Lung (tissue), 12 donors: Measurements from ENCODE around the gene EPS8L1. TPM values are rescaled to one million over a fixed set of nuclear protein-coding genes. Genes with fewer than 3 reads are reported as not detected.

Experiments
- ATAC-seq: fragments of 200-7000 bp; cut with Tn5 transposase; one replicate; pipeline ENCODE4 v1.9.1; 2020; ENCODE audit warnings: moderate number of reproducible peaks; ENCODE audit not compliant: insufficient read depth, low FRiP score
- DNase-seq, 3 donors: peaks; one replicate each; pipeline ENCODE4 v3.0.0-alpha.2; 2013 to 2017
- H3K27ac ChIP-seq, 2 donors: one replicate each; pipeline ENCODE4 v1.5.1; 2013; ENCODE audit warnings: mild to moderate bottlenecking in 2 of 2, moderate library complexity in 2 of 2, control low read depth in 1 of 2, inconsistent platforms in 1 of 2, low read depth in 1 of 2, low read length in 1 of 2
- H3K27me3 ChIP-seq, 3 donors: one replicate each; pipeline ENCODE4 v1.5.1; 2013; ENCODE audit warnings: low read length in 2 of 3; ENCODE audit not compliant: control insufficient read depth in 3 of 3, insufficient read depth in 3 of 3
- H3K36me3 ChIP-seq, 4 donors: one replicate each; pipeline ENCODE4 v1.5.1; 2013; ENCODE audit warnings: low read length in 4 of 4, mild to moderate bottlenecking in 1 of 4, moderate library complexity in 1 of 4; ENCODE audit not compliant: control insufficient read depth in 4 of 4, insufficient read depth in 4 of 4
- H3K4me1 ChIP-seq, 5 donors: one replicate each; pipeline ENCODE4 v1.5.1; 2013; ENCODE audit warnings: low read length in 5 of 5, mild to moderate bottlenecking in 2 of 5, moderate library complexity in 1 of 5; ENCODE audit not compliant: control insufficient read depth in 5 of 5, insufficient read depth in 5 of 5
- H3K4me3 ChIP-seq: one replicate; pipeline ENCODE4 v1.5.1; 2013; ENCODE audit warnings: mild to moderate bottlenecking, control low read depth, moderate library complexity
- H3K9ac ChIP-seq, 2 donors: one replicate each; pipeline ENCODE4 v1.5.1; 2013; ENCODE audit warnings: low read length in 2 of 2, control low read depth in 1 of 2; ENCODE audit not compliant: insufficient read depth in 1 of 2
- H3K9me3 ChIP-seq, 4 donors: one replicate each; pipeline ENCODE4 v1.5.1; 2013; ENCODE audit warnings: low read length in 3 of 4, mild to moderate bottlenecking in 1 of 4, moderate library complexity in 1 of 4; ENCODE audit not compliant: control insufficient read depth in 4 of 4, insufficient read depth in 3 of 4
- CTCF ChIP-seq: IDR thresholded peaks from 2 replicates; pipeline ENCODE4 v1.5.1; 2012; ENCODE audit warnings: mild to moderate bottlenecking; ENCODE audit errors: control extremely low read depth, extremely low read depth
- WGBS, 2 donors: extraction: QIAGEN DNeasy Blood & Tissue Kit; methylation state at CpG; one replicate each; pipeline ENCODE4 v1.1.7; 2013; 5-methylcytosine and 5-hydroxymethylcytosine counted together
- polyA plus RNA-seq, 2 donors: library from polyadenylated mRNA; stranded (reverse); fragments of 200-250 nt; gene quantifications; one replicate each; pipeline ENCODE4 v1.2.1, GENCODE V29; 2013
- total RNA-seq, 2 donors: library from RNA; depleted of rRNA in 1 of 2; stranded (reverse); fragments of >200 nt in 1 of 2; gene quantifications; one replicate each; pipeline ENCODE4 v1.2.1, GENCODE V29; 2014 to 2021
- donor health status: control.
- donor health status: control.
- donor health status: Bipolar disorder and iron deficiency.
- donor health status: healthy.
- donor health status: DM: yes; HTN: yes; CAD: no.

EPS8L1 gene
- total and polyA plus RNA-seq, 4 donors = 19.5 to 61.8 (median 36.8) TPM

DNA sequence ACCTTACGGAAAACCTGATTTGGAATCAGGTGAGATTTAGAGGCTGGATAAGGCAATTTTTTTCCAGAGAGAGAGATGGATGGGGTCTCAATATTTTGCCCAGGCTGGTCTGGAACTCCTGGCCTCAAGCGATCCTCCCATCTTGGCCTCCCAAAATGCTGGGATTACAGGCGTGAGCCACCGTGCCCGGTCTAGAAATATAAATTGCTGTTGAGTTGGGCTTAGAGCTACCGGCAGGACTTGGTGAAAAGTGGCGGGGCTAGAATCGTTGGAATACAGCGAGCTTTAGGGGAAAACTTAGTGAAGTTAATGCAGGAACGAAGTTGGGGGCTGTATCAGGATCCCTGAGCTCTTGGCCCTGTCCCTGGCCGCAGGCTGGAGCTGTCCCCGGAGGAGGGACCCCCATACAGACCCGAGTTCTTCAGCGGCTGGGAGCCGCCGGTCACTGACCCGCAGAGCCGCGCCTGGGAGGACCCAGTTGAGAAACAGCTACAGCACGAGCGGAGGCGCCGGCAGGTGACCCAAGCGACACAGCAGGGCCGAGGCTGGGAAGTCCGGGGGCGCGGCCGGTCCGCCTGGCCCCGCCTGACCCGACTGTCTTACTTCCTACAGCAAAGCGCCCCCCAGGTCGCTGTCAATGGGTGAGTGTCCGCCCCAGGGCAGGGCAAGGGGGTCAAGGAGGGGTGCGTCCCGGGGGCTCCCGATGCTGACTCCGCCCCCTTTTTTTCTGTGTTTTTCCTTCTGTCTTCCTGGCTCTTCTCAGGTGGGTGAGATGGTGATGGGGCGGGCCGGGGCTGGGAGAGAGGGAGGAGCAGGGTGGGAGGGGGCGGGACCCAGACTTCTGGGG, 7.6 kb downstream of the EPS8L1 start:
- Histone ChIP-seq H3K27ac (no peak overlapping the region), H3K36me3 (no peaks in the 10 kb centered on the region), H3K4me3 (no peak overlapping the region), H3K9ac (no peak overlapping the region), H3K9me3 (peaks cover 0 to 5% (median 0%) of the 10 kb centered on the region in 4 donors), H3K4me1 (peaks cover 0 to 25% (median 4%) of the 10 kb centered on the region in 5 donors), H3K27me3 (peaks cover 0 to 74% (median 60%) of the 10 kb centered on the region in 3 donors)
- no peak for ATAC-seq
- 44 to 46% methylated on average over 42 of the region's 42 CpGs for WGBS, 2 donors
- DNase-seq = no peak
- no peak for TF ChIP-seq CTCF

- H3K27ac ChIP-seq = no peak overlapping the region
- no peak overlapping the region for H3K4me3 ChIP-seq
- H3K9ac ChIP-seq = no peak overlapping the region
- ATAC-seq (no peak), DNase-seq (no peak)
- H3K9me3 ChIP-seq = peaks cover 0 to 5% (median 0%) of the 10 kb centered on the region in 4 donors
- TF ChIP-seq CTCF = no peak
- WGBS, 2 donors = 82 to 87% methylated on average over 10 of the region's 10 CpGs
- peaks cover 0 to 24% (median 4%) of the 10 kb centered on the region in 5 donors for H3K4me1 ChIP-seq
- peaks cover 0 to 73% (median 54%) of the 10 kb centered on the region in 3 donors for H3K27me3 ChIP-seq
- H3K36me3 ChIP-seq = no peaks in the 10 kb centered on the region
Observed at GRCh38 chr19:55084416-55084815, 8.7 kb downstream of the EPS8L1 start.

GRCh38 chr19:55085923-55086715, 10.4 kb downstream of the EPS8L1 start:
- H3K9ac ChIP-seq = no peak overlapping the region
- 38% methylated on average over 32 to 35 of the region's 35 CpGs for WGBS, 2 donors
- peaks cover 0 to 2% (median 0%) of the 10 kb centered on the region in 4 donors for H3K9me3 ChIP-seq
- ATAC-seq = no peak
- peaks cover 0 to 7% (median 2%) of the 10 kb centered on the region in 4 donors for H3K36me3 ChIP-seq
- TF ChIP-seq CTCF = no peak
- peaks cover 0 to 17% (median 4%) of the 10 kb centered on the region in 5 donors for H3K4me1 ChIP-seq
- peaks cover 0 to 59% (median 41%) of the 10 kb centered on the region in 3 donors for H3K27me3 ChIP-seq
- no peak overlapping the region for H3K27ac ChIP-seq
- H3K4me3 ChIP-seq = no peak overlapping the region
- no peak for DNase-seq
